HepG2 (cell line): Measurements from ENCODE around the gene AGPAT2. TPM values are rescaled to one million over a fixed set of nuclear protein-coding genes. Genes with fewer than 3 reads are reported as not detected.

ENCODE experiments used
- BRD4 ChIP-seq: sonication (generic); formaldehyde crosslinking; IDR thresholded peaks from 2 replicates; pipeline ENCODE4 v1.4.0; 2020; ENCODE audit warnings: missing genetic modification reagents
- CCAR2 ChIP-seq: fragments of 200-400 bp; formaldehyde crosslinking; optimal IDR thresholded peaks from 2 replicates; pipeline ENCODE3; 2018; ENCODE audit warnings: low read depth, mild to moderate bottlenecking, low read length, moderate library complexity
- CCDC6 ChIP-seq: sonication (generic); formaldehyde crosslinking; IDR thresholded peaks from 2 replicates; pipeline ENCODE4 v1.8.1; 2022; ENCODE audit warnings: mild to moderate bottlenecking, missing genetic modification reagents, moderate library complexity
- CSRNP2 ChIP-seq: sonication (generic); formaldehyde crosslinking; conservative IDR thresholded peaks from 2 replicates; pipeline ENCODE4 v1.8.0; 2022; ENCODE audit warnings: low read depth, missing genetic modification reagents
- ETV6 ChIP-seq: sonication (generic); formaldehyde crosslinking; conservative IDR thresholded peaks from 2 replicates; pipeline ENCODE4 v1.4.0; 2020; ENCODE audit warnings: missing genetic modification reagents
- GZF1 ChIP-seq: sonication (generic); formaldehyde crosslinking; IDR thresholded peaks from 2 replicates; pipeline ENCODE4 v1.5.1; 2020; ENCODE audit warnings: mild to moderate bottlenecking, missing genetic modification reagents
- HMGA1 ChIP-seq: sonication (generic); formaldehyde crosslinking; conservative IDR thresholded peaks from 2 replicates; pipeline ENCODE4 v1.4.0; 2020; ENCODE audit warnings: missing genetic modification reagents
- HNRNPUL1 ChIP-seq: fragments of 200-400 bp; formaldehyde crosslinking; IDR thresholded peaks from 2 replicates; pipeline ENCODE4 v1.6.1; 2017; ENCODE audit warnings: low read depth, mild to moderate bottlenecking, low read length, moderate library complexity
- IRF2 ChIP-seq: IDR thresholded peaks from 2 replicates; pipeline ENCODE4 v1.6.1; 2018; ENCODE audit warnings: missing genetic modification reagents, missing compliant biosample characterization
- KDM1A ChIP-seq: IDR thresholded peaks from 2 replicates; pipeline ENCODE4 v1.6.1; 2016; ENCODE audit warnings: missing compliant biosample characterization
- LBX2 ChIP-seq: sonication (generic); formaldehyde crosslinking; IDR thresholded peaks from 2 replicates; pipeline ENCODE4 v1.5.0; 2020; ENCODE audit warnings: missing genetic modification reagents, mild to moderate bottlenecking, borderline replicate concordance
- PAWR ChIP-seq: sonication (generic); formaldehyde crosslinking; IDR thresholded peaks from 2 replicates; pipeline ENCODE4 v1.4.0; 2020; ENCODE audit warnings: missing genetic modification reagents, mild to moderate bottlenecking, borderline replicate concordance
- SOX13 ChIP-seq, 3 experiments: fragments of 450-650 bp in 1 of 3; sonication (generic) in 1 of 3; formaldehyde crosslinking in 1 of 3; IDR thresholded peaks in 2 of 3; conservative IDR thresholded peaks in 1 of 3; 2 replicates each; pipeline versions ENCODE4 v1.5.0 to v1.6.1; 2016 to 2020; ENCODE audit warnings: antibody characterized with exemption in 1 of 3, mild to moderate bottlenecking in 1 of 3, missing compliant biosample characterization in 1 of 3, missing genetic modification reagents in 1 of 3, moderate library complexity in 1 of 3
- SYNCRIP ChIP-seq: fragments of 200-400 bp; formaldehyde crosslinking; IDR thresholded peaks from 2 replicates; pipeline ENCODE4 v1.6.1; 2018; ENCODE audit warnings: mild to moderate bottlenecking, low read depth, low read length; ENCODE audit not compliant: insufficient read depth
- TFDP2 ChIP-seq: sonication (generic); formaldehyde crosslinking; IDR thresholded peaks from 2 replicates; pipeline ENCODE4 v1.4.0; 2020; ENCODE audit warnings: missing genetic modification reagents
- TSC22D2 ChIP-seq: sonication (generic); formaldehyde crosslinking; IDR thresholded peaks from 2 replicates; pipeline ENCODE4 v1.5.1; 2020; ENCODE audit warnings: missing genetic modification reagents, mild to moderate bottlenecking, borderline replicate concordance
- ZNF24 ChIP-seq: fragments of 450-650 bp; IDR thresholded peaks from 2 replicates; pipeline ENCODE4 v1.6.1; 2017; ENCODE audit warnings: antibody characterized with exemption, mild to moderate bottlenecking
- ZNF503 ChIP-seq: sonication (generic); formaldehyde crosslinking; IDR thresholded peaks from 2 replicates; pipeline ENCODE4 v1.4.0; 2020; ENCODE audit warnings: missing genetic modification reagents
- ZNF549 ChIP-seq: sonication (generic); formaldehyde crosslinking; IDR thresholded peaks from 2 replicates; pipeline ENCODE4 v1.5.0; 2020; ENCODE audit warnings: missing genetic modification reagents
- ZNF674 ChIP-seq: sonication (generic); formaldehyde crosslinking; IDR thresholded peaks from 2 replicates; pipeline ENCODE4 v1.5.0; 2020; ENCODE audit warnings: low read depth, mild to moderate bottlenecking, missing genetic modification reagents
- ZNF703 ChIP-seq: sonication (generic); formaldehyde crosslinking; IDR thresholded peaks from 2 replicates; pipeline ENCODE4 v1.5.1; 2020; ENCODE audit warnings: missing genetic modification reagents, mild to moderate bottlenecking, moderate library complexity, borderline replicate concordance
- ZNF75D ChIP-seq: sonication (generic); formaldehyde crosslinking; IDR thresholded peaks from 2 replicates; pipeline ENCODE4 v1.8.1; 2023; ENCODE audit warnings: missing genetic modification reagents, mild to moderate bottlenecking, borderline replicate concordance
- ZNF784 ChIP-seq: sonication (generic); formaldehyde crosslinking; IDR thresholded peaks from 2 replicates; pipeline ENCODE4 v1.5.1; 2020; ENCODE audit warnings: missing genetic modification reagents, mild to moderate bottlenecking, borderline replicate concordance
- ZNF792 ChIP-seq: IDR thresholded peaks from 2 replicates; pipeline ENCODE4 v1.6.1; 2016
- ZSCAN12 ChIP-seq: sonication (generic); formaldehyde crosslinking; IDR thresholded peaks from 2 replicates; pipeline ENCODE4 v1.9.0; 2021; ENCODE audit warnings: mild to moderate bottlenecking, missing genetic modification reagents
- polyA plus RNA-seq, 8 experiments: library from polyadenylated mRNA; depleted of rRNA in 3 of 8; stranded (reverse) in 7 of 8; unstranded in 1 of 8; fragments of >200 nt; fragmentation: Illumina TruSeq in 4 of 8; extraction: Trizol in 4 of 8; gene quantifications; 2 replicates each; pipeline versions ENCODE4 v1.2.1 to v1.2.3, GENCODE V29; 2011 to 2016; ENCODE audit warnings: low read depth in 4 of 8, missing spikeins in 1 of 8, mixed read lengths in 1 of 8; ENCODE audit not compliant: insufficient read depth in 1 of 8
- total RNA-seq, 5 experiments: library from RNA; depleted of rRNA; stranded (reverse); fragments of >200 nt; fragmentation: Illumina TruSeq; extraction: Trizol; gene quantifications; 2 replicates each; pipeline ENCODE4 v1.2.3, GENCODE V29; 2016; ENCODE audit warnings: low read depth in 1 of 5

AGPAT2 gene
- total and polyA plus RNA-seq, 2 of the 13 experiments (the other 11 are each of a cell fraction or from before 2014, with no cell fraction given), result 3.9 to 25.8 TPM

- TF ChIP-seq ZNF674 (CRISPR knock-in tag) (no peak), ZNF792 (CRISPR knock-in tag) (no peak), ZNF703 (CRISPR knock-in tag) (no peak), CCAR2 (no peak), CCDC6 (CRISPR knock-in tag) (no peak), ZNF784 (CRISPR knock-in tag) (no peak), ZNF503 (CRISPR knock-in tag) (no peak), LBX2 (CRISPR knock-in tag) (no peak), ZNF24 (no peak), PAWR (CRISPR knock-in tag) (no peak), KDM1A (CRISPR knock-in tag) (no peak), TFDP2 (CRISPR knock-in tag) (0 out of 2 replicates have a peak, but pooled peaks have one; percentile 0), TSC22D2 (no peak), ZSCAN12 (CRISPR knock-in tag) (no peak), SYNCRIP (no peak), HNRNPUL1 (no peak), HMGA1 (CRISPR knock-in tag) (no peak), BRD4 (CRISPR knock-in tag) (no peak), GZF1 (no peak), SOX13 (IDR thresholded peaks at IDR 0.05) (no peak), SOX13 (CRISPR knock-in tag; conservative IDR thresholded peaks at IDR 0.05 in 1 of 2, IDR thresholded peaks at IDR 0.05 in 1 of 2) (no peak), ZNF75D (CRISPR knock-in tag) (no peak), ZNF549 (CRISPR knock-in tag) (no peak), IRF2 (no peak), ETV6 (CRISPR knock-in tag) (no peak), CSRNP2 (CRISPR knock-in tag) (no peak)
Observed at GRCh38 chr9:136694163-136694871, 7.1 kb upstream of the AGPAT2 start (continued).
